ENCODE measurements around the gene RAB6A.
"Not testable (repeated sequence)": the region's sequence is repeated elsewhere in the genome, so short reads cannot be mapped to it uniquely, and the experiment has no call there.

DNA sequence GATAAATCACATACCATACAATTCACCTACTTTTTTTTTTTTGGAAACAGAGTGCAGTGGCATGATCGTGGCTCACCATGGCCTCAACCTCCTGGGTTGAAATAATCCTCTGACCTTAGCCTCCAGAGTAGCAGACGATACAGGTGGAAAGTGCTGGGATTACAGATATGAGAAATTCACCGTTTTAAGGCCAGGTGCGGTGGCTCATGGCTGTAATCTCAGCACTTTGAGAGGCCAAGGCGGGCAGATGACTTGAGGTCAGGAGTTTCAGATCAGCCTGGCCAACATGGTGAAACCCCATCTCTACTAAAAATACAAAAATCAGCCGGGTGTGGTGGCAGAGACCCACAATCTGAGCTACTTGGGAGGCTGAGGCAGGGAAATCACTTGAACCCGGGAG, 24.9 kb downstream of the RAB6A start:
- TF ChIP-seq, protein P1, sequence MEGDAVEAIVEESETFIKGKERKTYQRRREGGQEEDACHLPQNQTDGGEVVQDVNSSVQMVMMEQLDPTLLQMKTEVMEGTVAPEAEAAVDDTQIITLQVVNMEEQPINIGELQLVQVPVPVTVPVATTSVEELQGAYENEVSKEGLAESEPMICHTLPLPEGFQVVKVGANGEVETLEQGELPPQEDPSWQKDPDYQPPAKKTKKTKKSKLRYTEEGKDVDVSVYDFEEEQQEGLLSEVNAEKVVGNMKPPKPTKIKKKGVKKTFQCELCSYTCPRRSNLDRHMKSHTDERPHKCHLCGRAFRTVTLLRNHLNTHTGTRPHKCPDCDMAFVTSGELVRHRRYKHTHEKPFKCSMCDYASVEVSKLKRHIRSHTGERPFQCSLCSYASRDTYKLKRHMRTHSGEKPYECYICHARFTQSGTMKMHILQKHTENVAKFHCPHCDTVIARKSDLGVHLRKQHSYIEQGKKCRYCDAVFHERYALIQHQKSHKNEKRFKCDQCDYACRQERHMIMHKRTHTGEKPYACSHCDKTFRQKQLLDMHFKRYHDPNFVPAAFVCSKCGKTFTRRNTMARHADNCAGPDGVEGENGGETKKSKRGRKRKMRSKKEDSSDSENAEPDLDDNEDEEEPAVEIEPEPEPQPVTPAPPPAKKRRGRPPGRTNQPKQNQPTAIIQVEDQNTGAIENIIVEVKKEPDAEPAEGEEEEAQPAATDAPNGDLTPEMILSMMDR (IDR thresholded peaks at IDR 0.05) = not testable (repeated sequence)
- TF ChIP-seq POLR2AphosphoS5 (IDR thresholded peaks at IDR 0.05); EP300 (IDR thresholded peaks at IDR 0.05; ENCODE audit: low read depth); POLR2A (IDR thresholded peaks at IDR 0.05): not testable (repeated sequence)
